ENCODE data around the gene KCTD7. TPM values are rescaled to one million over a fixed set of nuclear protein-coding genes. Genes with fewer than 3 reads are reported as not detected.
"Not testable (repeated sequence)": the region's sequence is repeated elsewhere in the genome, so short reads cannot be mapped to it uniquely, and the experiment has no call there.

KCTD7 gene
- total and polyA plus RNA-seq, 12 donors, result 4.9 to 25.0 (median 15.4) TPM

DNA sequence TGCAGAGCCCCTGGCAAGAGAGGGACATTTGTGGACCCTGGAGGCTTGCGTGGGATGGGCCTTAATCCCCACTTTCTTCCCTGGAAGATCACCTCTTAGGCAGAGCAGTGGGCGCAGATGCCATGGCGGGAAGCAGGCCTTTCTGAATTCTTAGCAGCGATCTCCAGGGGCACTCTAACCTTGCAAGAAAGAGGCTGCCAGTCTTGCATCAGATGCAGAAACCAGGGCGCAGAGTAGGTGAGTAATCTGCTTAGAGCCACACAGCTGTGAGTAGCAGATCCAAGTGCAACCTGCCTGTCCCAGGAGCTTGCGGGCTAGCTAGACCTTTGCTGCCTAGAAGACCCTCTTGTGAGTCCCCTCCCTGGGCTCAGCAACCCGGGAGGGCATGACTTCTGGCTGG lies 40.0 kb downstream of the KCTD7 start:
- no peak overlapping the region for H3K4me3 ChIP-seq
- TF ChIP-seq CTCF (IDR thresholded peaks at IDR 0.05) (no peak), POLR2A (IDR thresholded peaks at IDR 0.05) (no peak)
- H3K9me3 ChIP-seq (replicated peaks in 1 of 3), result no peaks in the 10 kb centered on the region
- H3K36me3 ChIP-seq (replicated peaks in 1 of 2), result no peaks in the 10 kb centered on the region
- DNase-seq, result no peak
- no peaks in the 10 kb centered on the region for H3K4me1 ChIP-seq (replicated peaks in 1 of 2)
- WGBS, 4 donors, result 92 to 100% (median 95%) methylated on average over 1 to 7 of the region's 7 CpGs
- intact Hi-C loops (cut with DNase I), result no loop called here
- H3K27me3 ChIP-seq, result no peaks in the 10 kb centered on the region
- H3K27ac ChIP-seq, result no peak overlapping the region

DNA sequence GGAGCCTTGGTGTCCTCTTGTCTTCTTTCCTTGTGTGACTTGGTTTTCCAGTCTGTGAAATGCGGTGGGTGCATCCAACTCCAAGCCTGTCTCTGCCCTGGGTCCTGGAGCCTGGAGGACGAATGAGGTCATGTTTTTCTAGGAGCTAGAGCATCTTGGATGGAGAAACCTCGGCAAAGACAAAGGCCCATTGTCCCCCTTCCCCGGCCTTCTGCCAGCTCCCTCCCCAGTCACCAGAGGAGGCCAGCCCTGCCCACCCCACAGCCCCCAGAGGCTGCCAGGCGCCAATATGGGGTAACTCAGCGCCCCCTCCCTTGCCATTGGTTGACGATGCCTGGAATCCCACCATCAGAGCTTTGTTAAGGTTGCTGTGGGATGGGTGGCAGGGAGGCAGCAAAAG lies 40.4 kb downstream of the KCTD7 start:
- no peaks in the 10 kb centered on the region for H3K4me1 ChIP-seq (replicated peaks in 1 of 2)
- no peak for TF ChIP-seq CTCF (IDR thresholded peaks at IDR 0.05)
- no peak for TF ChIP-seq POLR2A (IDR thresholded peaks at IDR 0.05)
- no peaks in the 10 kb centered on the region for H3K36me3 ChIP-seq (replicated peaks in 1 of 2)
- H3K27me3 ChIP-seq, result no peaks in the 10 kb centered on the region
- no peaks in the 10 kb centered on the region for H3K9me3 ChIP-seq (replicated peaks in 1 of 3)
- WGBS, 4 donors, result 89 to 97% (median 91%) methylated on average over 4 to 7 of the region's 7 CpGs
- intact Hi-C loops (cut with DNase I), result no loop called here
- DNase-seq, result no peak
- H3K27ac ChIP-seq, result no peak overlapping the region
- H3K4me3 ChIP-seq, result no peak overlapping the region

- Histone ChIP-seq H3K27me3 (no peaks in the 10 kb centered on the region), H3K27ac (no peak overlapping the region), H3K4me1 (replicated peaks in 1 of 2) (no peaks in the 10 kb centered on the region), H3K36me3 (replicated peaks in 1 of 2) (no peaks in the 10 kb centered on the region), H3K4me3 (no peak overlapping the region), H3K9me3 (replicated peaks in 1 of 3) (no peaks in the 10 kb centered on the region)
- DNase-seq, result no peak
- intact Hi-C loops (cut with DNase I), result no loop called here
- 92 to 96% (median 94%) methylated on average over 5 of the region's 5 CpGs for WGBS, 4 donors
- TF ChIP-seq POLR2A (IDR thresholded peaks at IDR 0.05) (no peak), CTCF (IDR thresholded peaks at IDR 0.05) (no peak)
Observed at GRCh38 chr7:66669496-66669895, 40.8 kb downstream of the KCTD7 start.

DNA sequence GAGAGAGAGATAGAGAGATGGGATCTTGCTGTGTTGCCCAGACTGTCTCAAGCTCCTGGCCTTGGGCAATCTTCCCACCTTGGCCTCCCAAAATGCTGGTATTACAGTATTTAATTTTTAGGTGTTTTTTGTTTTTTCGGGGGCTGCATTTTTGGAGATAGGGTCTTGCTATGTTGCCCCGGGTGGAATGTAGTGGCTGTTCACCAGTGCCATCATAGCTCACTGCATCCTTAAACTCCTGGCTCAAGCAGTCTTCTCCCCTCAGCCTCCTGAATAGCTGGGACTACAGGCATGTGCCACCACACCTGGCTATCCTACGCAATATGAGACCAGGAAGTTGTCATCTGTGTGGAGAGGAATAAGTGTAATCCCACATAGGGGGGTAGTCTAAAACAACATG lies 42.4 kb downstream of the KCTD7 start:
- no peaks in the 10 kb centered on the region for H3K27me3 ChIP-seq
- H3K9me3 ChIP-seq (replicated peaks in 1 of 3), result no peaks in the 10 kb centered on the region
- H3K36me3 ChIP-seq (replicated peaks in 1 of 2), result no peaks in the 10 kb centered on the region
- no peaks in the 10 kb centered on the region for H3K4me1 ChIP-seq (replicated peaks in 1 of 2)
- 92 to 100% (median 98%) methylated on average over 3 of the region's 3 CpGs for WGBS, 4 donors
- DNase-seq, result peak in 1 of 7 donors; percentile 1
- peak overlapping the region in 1 of 5 donors; percentile 26 for H3K27ac ChIP-seq
- intact Hi-C loops (cut with DNase I), result no loop called here
- H3K4me3 ChIP-seq, result no peak overlapping the region
- no peak for TF ChIP-seq POLR2A (IDR thresholded peaks at IDR 0.05)
- TF ChIP-seq CTCF (IDR thresholded peaks at IDR 0.05), result no peak

DNA sequence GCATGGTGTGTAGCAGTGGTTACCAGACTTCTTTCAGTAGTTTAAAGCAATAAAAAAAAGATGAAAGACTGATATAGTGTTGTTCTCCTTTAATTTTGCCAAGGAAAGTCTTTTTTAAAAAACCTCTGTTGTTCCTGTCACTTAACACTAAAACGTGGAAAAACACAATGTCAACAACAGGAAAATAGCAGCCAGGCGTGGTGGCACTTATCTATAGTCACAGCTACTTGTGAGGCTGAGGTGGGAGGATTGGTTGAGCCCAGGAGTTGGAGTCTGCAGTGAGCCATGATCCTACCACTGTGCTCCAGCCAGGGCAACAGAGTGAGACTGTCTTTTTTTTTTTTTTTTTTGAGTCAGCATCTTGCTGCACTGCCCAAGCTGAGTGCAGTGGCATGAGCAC lies 42.8 kb downstream of the KCTD7 start:
- peak overlapping the region in 2 of 5 donors; percentile 26 to 49 for H3K27ac ChIP-seq
- H3K27me3 ChIP-seq; H3K4me1 ChIP-seq (replicated peaks in 1 of 2); H3K36me3 ChIP-seq (replicated peaks in 1 of 2); H3K4me3 ChIP-seq; H3K9me3 ChIP-seq (replicated peaks in 1 of 3); intact Hi-C loops (cut with DNase I); DNase-seq: not testable (repeated sequence)
- WGBS, 4 donors, result 69 to 77% (median 76%) methylated on average over 2 of the region's 2 CpGs

GRCh38 chr7:66672432-66673123 lies 43.9 kb downstream of the KCTD7 start:
- H3K9me3 ChIP-seq (replicated peaks in 1 of 3); H3K36me3 ChIP-seq (replicated peaks in 1 of 2); intact Hi-C loops (cut with DNase I); H3K27me3 ChIP-seq; H3K4me3 ChIP-seq; H3K4me1 ChIP-seq (replicated peaks in 1 of 2): not testable (repeated sequence)
- H3K27ac ChIP-seq, result peak overlapping the region in 3 of 5 donors; percentile 59 to 88 (median 64)
- peak in 1 of 7 donors; percentile 17 for DNase-seq
- WGBS, 4 donors, result 31 to 69% (median 68%) methylated on average over 2 to 3 of the region's 5 CpGs; no CpG with 5 or more reads in 1 of the 4 donors

- peak in 4 of 7 donors; percentile 15 to 33 (median 28) for DNase-seq
- H3K27ac ChIP-seq, result peak overlapping the region in 3 of 5 donors; percentile 71 to 88 (median 73)
- H3K4me1 ChIP-seq (replicated peaks in 1 of 2); H3K36me3 ChIP-seq (replicated peaks in 1 of 2); H3K4me3 ChIP-seq; H3K27me3 ChIP-seq; H3K9me3 ChIP-seq (replicated peaks in 1 of 3); intact Hi-C loops (cut with DNase I): not testable (repeated sequence)
- WGBS, 4 donors, result 51 to 88% (median 68%) methylated on average over 3 to 5 of the region's 7 CpGs
Observed at GRCh38 chr7:66673124-66673640, 44.5 kb downstream of the KCTD7 start.

Measured in adrenal gland (tissue), 12 donors.